Memory B cell (primary cell): ENCODE results near the gene TRIM74.
"Not testable (repeated sequence)": the region's sequence is repeated elsewhere in the genome, so short reads cannot be mapped to it uniquely, and the experiment has no call there.

Source experiments
- ATAC-seq: fragments of 150-1000 bp; cut with Tn5 transposase; 2 replicates; pipeline ENCODE4 v1.10.0; 2021; ENCODE audit warnings: low read depth, mild to moderate bottlenecking, moderate library complexity
- DNase-seq, 2 donors: peaks; one replicate each; pipeline ENCODE4 v3.0.0; 2022; ENCODE audit warnings: low spot score in 2 of 2
- H3K27ac Mint-ChIP-seq: one replicate; pipeline ENCODE4 v1.8.0; 2022; ENCODE audit warnings: mild to moderate bottlenecking, moderate library complexity, mixed read lengths
- H3K27me3 Mint-ChIP-seq: one replicate; pipeline ENCODE4 v1.8.0; 2022; ENCODE audit warnings: mixed read lengths
- H3K36me3 Mint-ChIP-seq: one replicate; pipeline ENCODE4 v1.8.0; 2022; ENCODE audit warnings: mild to moderate bottlenecking, mixed read lengths
- H3K4me1 Mint-ChIP-seq: one replicate; pipeline ENCODE4 v1.8.0; 2022; ENCODE audit warnings: mixed read lengths
- H3K4me3 Mint-ChIP-seq: one replicate; pipeline ENCODE4 v1.8.0; 2022; ENCODE audit warnings: mild to moderate bottlenecking, moderate library complexity, mixed read lengths
- H3K9me3 Mint-ChIP-seq: one replicate; pipeline ENCODE4 v1.8.0; 2022; ENCODE audit warnings: mixed read lengths

Gene TRIM74

DNA sequence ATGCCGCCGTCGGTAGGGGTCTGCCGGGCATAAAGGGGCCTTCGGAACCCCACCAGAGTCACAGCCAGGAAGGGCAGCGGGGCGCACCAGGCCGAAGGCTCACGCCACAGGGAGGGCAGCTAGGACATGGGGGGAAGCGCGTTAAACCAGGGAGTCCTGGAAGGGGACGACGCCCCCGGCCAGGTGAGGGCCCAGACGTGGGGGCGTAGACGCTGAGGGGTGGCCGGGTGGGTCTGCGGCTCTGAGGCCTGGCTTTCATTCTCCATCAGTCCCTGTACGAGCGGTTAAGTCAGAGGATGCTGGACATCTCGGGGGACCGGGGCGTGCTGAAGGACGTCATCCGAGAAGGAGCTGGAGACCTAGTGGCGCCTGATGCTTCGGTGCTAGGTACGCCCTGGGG, 422 bp upstream of the TRIM74 start:
- not testable (repeated sequence) for H3K36me3 Mint-ChIP-seq, H3K4me1 Mint-ChIP-seq, ATAC-seq, H3K27me3 Mint-ChIP-seq, H3K4me3 Mint-ChIP-seq, H3K9me3 Mint-ChIP-seq, DNase-seq, H3K27ac Mint-ChIP-seq

DNA sequence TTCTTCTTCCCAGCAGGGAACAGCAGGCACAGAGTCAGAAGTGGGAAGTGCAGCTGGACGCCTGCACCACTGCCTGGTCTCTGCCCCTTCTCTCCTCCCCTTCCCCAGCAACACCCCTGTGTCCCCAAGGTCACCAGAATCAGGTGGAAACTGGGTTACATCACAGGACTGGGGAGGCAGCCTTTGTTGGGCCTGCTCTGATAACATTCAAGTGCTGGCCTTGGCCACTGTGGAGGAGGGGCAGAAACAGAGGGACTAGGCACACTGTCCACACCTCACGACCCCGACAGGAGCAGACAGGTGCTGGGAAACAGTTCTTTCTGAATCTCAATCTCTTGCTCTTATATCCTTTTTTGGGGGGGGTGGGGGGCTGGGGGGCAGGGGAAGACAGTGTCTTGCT, 2.4 kb downstream of the TRIM74 start:
- H3K36me3 Mint-ChIP-seq, ATAC-seq, DNase-seq, H3K4me1 Mint-ChIP-seq, H3K27ac Mint-ChIP-seq, H3K27me3 Mint-ChIP-seq, H3K4me3 Mint-ChIP-seq, H3K9me3 Mint-ChIP-seq: not testable (repeated sequence)

DNA sequence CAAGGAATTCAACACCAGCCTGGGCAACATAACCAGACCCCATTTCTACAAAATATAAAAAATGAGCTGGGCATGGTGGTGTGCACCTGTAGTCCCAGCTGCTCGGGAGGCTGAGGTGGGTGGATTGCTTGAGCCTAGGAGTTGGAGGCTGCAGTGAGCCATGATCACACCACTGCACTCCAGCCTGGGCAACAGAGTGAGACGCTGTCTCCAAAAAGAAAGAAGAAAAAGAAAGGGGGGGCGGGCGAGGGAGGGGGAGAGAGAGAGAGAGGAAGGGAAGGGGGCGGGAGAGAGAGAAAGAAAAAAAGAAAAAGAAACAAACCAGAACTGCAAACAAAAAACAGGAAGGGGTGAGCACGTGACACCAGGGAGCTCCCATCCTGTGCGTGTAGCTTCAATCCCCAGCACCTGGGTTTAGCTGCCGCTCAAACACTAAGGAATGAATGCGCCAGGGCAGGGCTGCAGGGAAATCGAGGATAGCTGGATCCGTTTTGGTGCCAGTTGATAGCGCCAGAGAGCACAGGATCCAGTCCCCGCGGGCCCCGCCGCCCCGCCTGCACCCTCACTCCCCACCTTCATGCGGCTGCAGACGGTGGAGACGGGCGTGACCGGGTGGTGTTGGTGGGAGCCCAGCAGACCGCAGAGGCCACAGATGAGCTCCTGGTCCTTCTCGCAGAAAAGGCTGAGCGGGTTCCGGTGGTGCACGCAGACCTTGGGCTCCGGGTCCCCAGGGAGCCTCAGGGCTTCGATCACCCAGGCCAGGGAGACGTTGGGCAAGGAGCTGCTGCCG, 3.9 kb downstream of the TRIM74 start:
- H3K27me3 Mint-ChIP-seq, H3K4me3 Mint-ChIP-seq, H3K27ac Mint-ChIP-seq, H3K36me3 Mint-ChIP-seq, DNase-seq, H3K4me1 Mint-ChIP-seq, H3K9me3 Mint-ChIP-seq: not testable (repeated sequence)
- peak; percentile 72 for ATAC-seq

DNA sequence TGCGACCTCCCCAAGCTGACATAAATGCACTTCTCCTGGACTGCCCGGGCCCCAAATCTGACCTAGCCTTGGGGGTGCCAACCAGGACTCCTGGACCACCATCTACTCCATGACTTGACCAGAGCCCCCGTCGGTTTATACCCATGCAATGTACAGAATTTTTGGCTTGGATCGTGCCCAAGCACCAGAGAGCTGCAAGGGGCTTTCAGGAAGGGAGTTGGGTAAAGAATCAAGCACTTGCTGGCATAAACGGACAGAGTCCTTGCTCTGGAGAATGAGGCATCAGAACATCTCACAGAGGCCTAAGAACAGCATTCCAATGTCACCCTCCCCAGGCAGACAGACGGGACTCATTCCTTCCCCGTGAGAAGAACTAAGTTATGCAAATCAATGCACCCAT, 6.2 kb downstream of the TRIM74 start:
- H3K36me3 Mint-ChIP-seq, H3K27ac Mint-ChIP-seq, H3K4me3 Mint-ChIP-seq, H3K4me1 Mint-ChIP-seq, DNase-seq, H3K27me3 Mint-ChIP-seq, ATAC-seq, H3K9me3 Mint-ChIP-seq: not testable (repeated sequence)

DNA sequence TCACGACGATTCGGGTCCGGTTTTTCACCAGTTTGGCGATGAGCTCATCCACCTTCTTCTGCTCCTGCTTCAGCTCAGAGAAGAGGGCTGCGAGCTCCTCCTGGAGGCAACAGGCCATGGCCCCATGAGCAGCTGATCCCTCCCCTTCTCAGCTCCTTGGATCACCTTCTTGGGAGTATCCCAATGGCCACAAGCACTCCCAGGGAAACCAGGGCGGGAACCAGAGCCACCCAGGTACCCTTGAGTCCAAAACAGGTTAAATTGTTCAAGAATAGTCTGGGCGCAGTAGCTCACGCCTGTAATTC, 8.0 kb downstream of the TRIM74 start:
- H3K27me3 Mint-ChIP-seq, ATAC-seq, H3K36me3 Mint-ChIP-seq, H3K27ac Mint-ChIP-seq, DNase-seq, H3K9me3 Mint-ChIP-seq, H3K4me1 Mint-ChIP-seq, H3K4me3 Mint-ChIP-seq: not testable (repeated sequence)

DNA sequence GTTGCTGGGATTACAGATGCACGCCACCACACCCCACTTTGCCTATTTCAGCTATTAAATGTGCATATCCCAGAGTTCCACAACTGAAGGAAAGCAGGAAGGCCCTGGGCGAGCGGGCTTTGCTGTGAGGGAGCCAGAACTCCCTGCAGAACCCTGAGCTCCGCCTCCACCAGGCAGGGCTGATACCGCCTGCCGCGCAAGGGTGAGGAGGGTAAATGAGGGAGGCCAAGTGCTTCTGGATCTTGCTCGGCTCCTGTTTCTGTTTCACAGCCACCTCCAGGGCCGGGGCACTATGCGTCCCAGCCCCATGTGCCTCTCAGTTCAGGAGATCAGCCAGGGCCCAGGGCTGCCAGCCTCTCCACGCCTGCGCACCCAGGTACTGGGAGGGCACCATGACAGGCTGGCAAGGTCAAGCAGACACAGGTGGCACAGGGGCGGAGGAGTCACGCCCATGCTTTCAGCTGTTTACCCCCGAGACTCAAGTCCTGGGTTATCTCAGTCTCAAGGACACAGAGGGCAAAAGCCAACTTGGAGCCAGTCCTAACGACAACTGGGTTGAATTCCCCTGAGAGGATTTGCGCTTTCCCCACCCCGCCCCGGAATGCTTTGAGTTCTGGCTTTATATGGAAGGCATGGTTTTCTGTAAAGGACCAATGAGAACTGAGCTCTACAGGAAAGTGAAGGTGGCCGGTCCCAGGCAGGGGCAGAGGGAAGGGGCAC, 8.5 kb downstream of the TRIM74 start:
- not testable (repeated sequence) for H3K9me3 Mint-ChIP-seq, ATAC-seq, H3K27ac Mint-ChIP-seq, DNase-seq, H3K4me3 Mint-ChIP-seq, H3K4me1 Mint-ChIP-seq, H3K27me3 Mint-ChIP-seq, H3K36me3 Mint-ChIP-seq

DNA sequence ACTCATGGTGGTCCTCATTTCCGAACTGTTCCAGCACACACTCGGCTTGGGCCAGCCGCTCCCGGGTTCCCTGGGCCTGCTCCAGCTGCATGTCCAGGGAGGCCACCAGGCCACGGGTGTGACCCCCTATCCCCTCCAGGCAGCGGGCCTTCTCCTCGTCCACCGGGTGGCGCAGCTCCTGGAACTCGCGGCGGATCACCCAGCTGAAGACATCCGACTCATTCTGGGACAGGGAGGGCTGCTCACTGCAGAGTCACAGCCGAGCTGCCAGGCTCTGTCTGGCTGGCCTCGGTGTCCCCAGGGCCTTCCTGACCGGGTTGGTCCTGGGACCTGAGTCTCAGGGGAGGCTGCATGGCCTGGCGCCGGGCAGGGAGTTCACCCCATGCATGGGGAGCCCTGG, 9.2 kb downstream of the TRIM74 start:
- not testable (repeated sequence) for H3K27me3 Mint-ChIP-seq, H3K36me3 Mint-ChIP-seq, DNase-seq, H3K9me3 Mint-ChIP-seq, ATAC-seq, H3K4me3 Mint-ChIP-seq, H3K4me1 Mint-ChIP-seq, H3K27ac Mint-ChIP-seq

DNA sequence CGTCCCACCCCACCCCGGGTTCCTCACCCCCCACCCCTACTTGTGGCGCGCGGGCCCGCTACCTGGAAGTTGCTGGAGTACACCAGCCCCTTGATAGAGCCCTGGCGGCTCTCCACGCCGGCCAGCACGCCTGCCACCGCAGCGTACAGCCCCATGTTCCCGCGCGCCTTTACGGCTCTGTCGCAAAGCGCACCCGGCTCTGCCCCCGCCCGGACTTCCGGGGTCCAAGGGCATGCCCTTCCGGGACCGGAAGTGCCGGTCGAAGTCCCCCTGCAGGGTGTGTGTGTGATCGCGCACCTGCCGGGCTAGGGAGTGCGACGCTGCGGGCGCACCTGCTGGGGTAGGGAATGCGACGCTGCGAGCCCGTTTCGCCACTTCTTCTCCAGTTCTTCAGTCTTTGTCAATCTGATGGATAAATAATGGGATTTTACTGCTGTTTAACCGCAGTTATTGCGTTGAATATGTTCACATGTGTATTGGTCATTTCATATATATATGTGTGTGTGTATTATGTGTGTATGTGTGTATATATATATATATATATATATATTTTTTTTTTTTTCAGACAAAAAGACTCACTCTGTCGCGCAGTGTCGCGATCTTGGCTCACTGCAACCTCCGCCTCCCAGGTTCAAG, 14.6 kb downstream of the TRIM74 start:
- H3K27ac Mint-ChIP-seq, H3K4me1 Mint-ChIP-seq, H3K27me3 Mint-ChIP-seq, H3K9me3 Mint-ChIP-seq, H3K36me3 Mint-ChIP-seq, DNase-seq: not testable (repeated sequence)
- H3K4me3 Mint-ChIP-seq, result peak overlapping the region; percentile 76
- ATAC-seq, result peak; percentile 94

DNA sequence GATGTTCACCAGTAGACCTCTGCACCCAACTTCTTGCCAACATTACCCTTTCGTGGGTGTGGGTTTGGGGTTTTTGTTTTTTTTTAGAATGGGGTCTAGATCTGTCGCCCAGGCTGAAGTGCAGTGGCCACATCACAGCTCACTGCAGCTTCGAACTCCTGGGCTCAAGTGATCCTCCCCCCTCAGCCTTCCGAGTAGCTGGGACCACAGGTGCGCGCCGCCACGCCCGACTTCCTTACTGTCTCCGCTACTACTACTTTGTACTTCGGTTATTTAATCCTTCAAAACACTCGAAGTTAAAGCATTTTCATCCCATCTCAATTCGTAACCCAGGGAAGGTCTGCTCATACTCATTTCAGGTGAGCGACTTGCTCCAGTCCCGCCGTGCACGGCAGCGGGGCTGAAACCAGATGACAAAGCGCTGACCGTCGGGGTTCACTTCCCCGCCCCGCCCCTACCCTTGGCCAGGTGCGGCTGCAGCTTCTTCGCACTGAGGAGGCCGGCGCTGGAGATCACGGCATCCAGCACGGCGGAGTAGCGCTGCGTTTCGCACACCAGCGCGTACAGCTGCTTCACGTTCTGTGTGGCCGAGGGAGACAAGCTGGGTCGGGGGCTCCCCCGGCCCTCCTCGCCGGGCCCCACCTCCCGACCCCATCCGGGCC, 15.2 kb downstream of the TRIM74 start:
- H3K27ac Mint-ChIP-seq, H3K9me3 Mint-ChIP-seq, H3K36me3 Mint-ChIP-seq, DNase-seq, H3K27me3 Mint-ChIP-seq, H3K4me3 Mint-ChIP-seq, H3K4me1 Mint-ChIP-seq: not testable (repeated sequence)
- ATAC-seq, result peak; percentile 52

DNA sequence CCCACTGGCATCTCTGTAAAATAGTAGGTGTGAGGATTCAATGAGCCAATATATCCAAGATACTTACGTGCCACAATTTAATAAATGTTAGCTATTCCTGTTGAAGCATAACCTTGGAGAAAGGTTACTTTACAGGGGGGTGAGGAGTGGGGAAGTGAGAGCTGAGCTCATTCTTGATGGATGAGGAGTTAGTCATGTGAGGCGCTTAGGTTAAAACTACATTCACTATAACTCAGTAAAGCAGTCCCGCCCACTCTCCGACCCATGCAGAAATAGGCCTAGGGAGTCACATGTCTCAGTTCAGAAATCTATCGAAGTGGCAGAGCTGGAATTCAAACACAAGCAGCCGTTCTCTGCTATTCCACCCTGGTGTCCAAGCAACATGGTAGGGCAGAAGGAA, 18.8 kb downstream of the TRIM74 start:
- not testable (repeated sequence) for H3K4me1 Mint-ChIP-seq, H3K9me3 Mint-ChIP-seq, H3K36me3 Mint-ChIP-seq, H3K27ac Mint-ChIP-seq, DNase-seq, ATAC-seq, H3K4me3 Mint-ChIP-seq, H3K27me3 Mint-ChIP-seq

DNA sequence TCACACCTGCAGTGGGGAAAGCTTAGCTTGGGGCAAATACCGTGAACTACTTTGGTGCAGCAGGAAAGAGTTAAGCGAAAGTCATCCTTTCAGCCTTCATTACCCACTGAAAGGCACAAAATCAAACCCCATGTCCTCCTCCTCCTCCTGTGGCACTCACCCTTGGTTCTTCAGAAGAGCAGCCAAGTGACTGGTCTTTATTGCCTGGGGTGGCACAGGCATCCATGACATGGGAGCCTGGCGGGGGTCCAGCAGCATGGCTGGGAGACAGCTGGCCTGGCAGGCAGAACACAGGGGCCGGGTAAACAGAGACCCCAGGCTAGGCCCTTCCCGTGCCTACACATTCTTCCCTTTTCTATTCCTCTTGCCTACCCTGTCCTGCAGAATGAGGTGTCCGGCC, 19.6 kb downstream of the TRIM74 start:
- not testable (repeated sequence) for H3K9me3 Mint-ChIP-seq, H3K27ac Mint-ChIP-seq, H3K4me1 Mint-ChIP-seq, ATAC-seq, H3K4me3 Mint-ChIP-seq, H3K36me3 Mint-ChIP-seq, H3K27me3 Mint-ChIP-seq, DNase-seq

DNA sequence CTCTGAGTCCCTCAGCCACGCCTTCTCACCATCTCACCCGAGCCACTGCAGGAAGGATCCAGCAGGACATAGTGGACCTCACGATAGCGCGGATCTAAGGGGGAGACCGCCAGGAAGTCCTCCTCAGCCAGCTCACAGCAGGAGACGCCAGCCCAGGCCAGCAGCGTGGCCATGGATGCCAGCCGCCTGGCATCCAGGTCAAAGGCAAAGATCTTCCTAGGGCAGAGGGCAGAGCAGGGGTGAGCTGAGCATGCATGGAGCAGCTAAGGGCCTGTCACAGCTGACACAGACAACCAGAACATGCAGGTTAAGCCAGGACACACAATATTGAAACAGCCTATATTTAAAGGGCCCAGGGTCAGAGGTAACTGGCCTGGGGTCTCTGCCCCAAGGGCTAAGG, 20.0 kb downstream of the TRIM74 start:
- not testable (repeated sequence) for H3K4me1 Mint-ChIP-seq, DNase-seq, H3K4me3 Mint-ChIP-seq, H3K27ac Mint-ChIP-seq, H3K36me3 Mint-ChIP-seq, ATAC-seq, H3K9me3 Mint-ChIP-seq, H3K27me3 Mint-ChIP-seq

DNA sequence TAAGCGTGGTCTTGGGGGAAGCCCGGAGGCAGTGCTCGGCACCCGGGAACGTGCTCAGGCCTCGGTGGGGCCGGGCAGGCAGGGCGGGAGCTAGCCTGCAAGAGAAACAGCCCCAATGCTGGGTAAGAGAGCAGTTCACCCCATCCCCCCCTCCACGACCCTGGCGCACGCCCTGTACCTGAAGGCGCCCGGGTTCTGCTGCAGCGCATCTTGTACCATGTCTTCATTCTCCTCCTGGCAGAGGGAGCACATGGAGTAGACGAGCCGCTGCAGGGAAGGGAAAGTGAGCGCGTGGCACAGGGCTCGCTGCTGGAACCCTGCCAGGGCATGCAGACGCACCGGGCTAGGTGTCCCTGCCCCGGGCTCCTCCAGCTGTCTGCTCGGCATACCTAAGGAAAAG, 20.6 kb downstream of the TRIM74 start:
- ATAC-seq, H3K4me1 Mint-ChIP-seq, H3K36me3 Mint-ChIP-seq, H3K27me3 Mint-ChIP-seq, H3K4me3 Mint-ChIP-seq, H3K27ac Mint-ChIP-seq, H3K9me3 Mint-ChIP-seq, DNase-seq: not testable (repeated sequence)

DNA sequence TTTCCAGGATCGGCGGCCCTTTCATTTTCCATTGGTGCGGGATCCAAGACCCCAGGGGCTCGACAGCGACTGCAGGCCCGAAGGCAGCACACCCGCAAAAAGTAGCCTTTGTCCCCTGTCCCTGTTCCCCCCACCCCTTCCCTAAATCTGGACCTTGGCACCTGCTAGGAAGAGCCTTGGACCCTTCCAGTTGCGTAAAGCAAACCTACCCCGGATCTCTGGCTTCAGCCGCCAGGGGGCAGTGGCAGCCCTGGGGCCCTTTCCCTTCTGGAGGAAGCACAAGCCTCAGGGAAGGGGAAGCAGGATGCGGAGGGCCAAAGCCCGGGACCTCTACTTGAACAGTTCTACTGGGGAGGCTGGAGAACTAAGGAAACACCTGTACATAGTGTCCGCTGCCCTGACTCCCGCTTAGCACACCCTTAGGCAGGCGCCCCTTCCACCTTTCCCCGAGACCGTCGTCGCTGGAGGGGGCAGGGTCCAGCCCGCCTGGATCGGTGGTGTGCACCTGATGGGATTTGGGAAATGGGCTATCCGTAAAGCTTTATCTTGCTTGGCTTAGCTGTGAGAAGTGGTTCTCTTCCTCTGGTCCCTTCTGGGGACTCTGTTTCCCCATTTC, 23.0 kb downstream of the TRIM74 start:
- H3K4me3 Mint-ChIP-seq, DNase-seq, H3K27ac Mint-ChIP-seq, H3K9me3 Mint-ChIP-seq, H3K36me3 Mint-ChIP-seq, H3K4me1 Mint-ChIP-seq, H3K27me3 Mint-ChIP-seq: not testable (repeated sequence)
- ATAC-seq, result peak; percentile 19
